Measurements from ENCODE around the gene KIAA0040. TPM values are rescaled to one million over a fixed set of nuclear protein-coding genes. Genes with fewer than 3 reads are reported as not detected.

The KIAA0040 gene
- 0.78 to 1.2 TPM (median 0.95 TPM) in 5 replicates for total RNA-seq (2022; extraction: Qiagen RNA extraction)

GRCh38 chr1:175192630-175193526 is at the start of gene KIAA0040:
KIAA0040 (minus strand) TSS chr1:175192776; CDS start chr1:175161013, 31,763 bp downstream.

Other genes starting within 250 kb of the KIAA0040 start
- gene CACYBP, start 192.8 kb downstream of the KIAA0040 start, total RNA-seq (2022; extraction: Qiagen RNA extraction), result 147 to 203 TPM (median 154 TPM) in 5 replicates
- gene MRPS14, start 169.4 kb downstream of the KIAA0040 start, total RNA-seq (2022; extraction: Qiagen RNA extraction), result 15.8 to 25.5 TPM (median 24.7 TPM) in 5 replicates
- gene TNN, start 124.9 kb downstream of the KIAA0040 start, total RNA-seq (2022; extraction: Qiagen RNA extraction), result not detected in 5 replicates